Fibroblast of villous mesenchyme (primary cell): ENCODE measurements around the gene C1QL4. TPM values are rescaled to one million over a fixed set of nuclear protein-coding genes. Genes with fewer than 3 reads are reported as not detected.
"Not testable (repeated sequence)": the region's sequence is repeated elsewhere in the genome, so short reads cannot be mapped to it uniquely, and the experiment has no call there.

Source experiments
- DNase-seq: peaks from one replicate; pipeline ENCODE4 v3.0.0-alpha.2; 2010; ENCODE audit warnings: low read depth
- H3K4me3 ChIP-seq: 2 replicates; pipeline ENCODE4 v1.5.1; 2011; ENCODE audit warnings: low read depth, mild to moderate bottlenecking, low read length
- CTCF ChIP-seq: IDR thresholded peaks from 2 replicates; pipeline ENCODE4 v1.5.1; 2012; ENCODE audit warnings: low read depth, mild to moderate bottlenecking, low read length; ENCODE audit not compliant: insufficient read depth
- total RNA-seq: library from RNA; depleted of rRNA; stranded (reverse); fragments of >200 nt; gene quantifications from 2 replicates; pipeline ENCODE4 v1.2.3, GENCODE V29; 2012

C1QL4 gene
- total RNA-seq, 1 donor, result not detected

- H3K4me3 ChIP-seq, result no peak overlapping the region
- TF ChIP-seq CTCF, result no peak
- DNase-seq, result no peak
These were observed 9.1 kb downstream of the C1QL4 start for GRCh38 chr12:49327887-49328286.

GRCh38 chr12:49327368-49327767, 9.6 kb downstream of the C1QL4 start:
- no peak for DNase-seq
- no peak for TF ChIP-seq CTCF
- H3K4me3 ChIP-seq, result no peak overlapping the region

GRCh38 chr12:49325606-49326005, 11.4 kb downstream of the C1QL4 start:
- DNase-seq, result no peak
- no peak overlapping the region for H3K4me3 ChIP-seq
- no peak for TF ChIP-seq CTCF

GRCh38 chr12:49323524-49324097, 13.4 kb downstream of the C1QL4 start:
- no peak for DNase-seq
- peak overlapping the region; percentile 84 for H3K4me3 ChIP-seq
- TF ChIP-seq CTCF, result no peak

GRCh38 chr12:49322708-49323523, 14.1 kb downstream of the C1QL4 start, which contains the start of gene TROAP:
TROAP (plus strand) TSS chr12:49323255; CDS start chr12:49323609, 354 bp downstream.
- H3K4me3 ChIP-seq, result peak within 1 kb of the TSS; percentile 84
- no peak for TF ChIP-seq CTCF
- DNase-seq, result peak; percentile 98

GRCh38 chr12:49322367-49322707, 14.7 kb downstream of the C1QL4 start:
- peak overlapping the region; percentile 84 for H3K4me3 ChIP-seq
- no peak for TF ChIP-seq CTCF
- no peak for DNase-seq

- not testable (repeated sequence) for DNase-seq
These were observed 16.4 kb downstream of the C1QL4 start for GRCh38 chr12:49320411-49321103.

GRCh38 chr12:49317118-49317517, 19.9 kb downstream of the C1QL4 start:
- not testable (repeated sequence) for DNase-seq, H3K4me3 ChIP-seq

More at GRCh38 chr12:49320411-49321103, 16.4 kb downstream of the C1QL4 start:
- not testable (repeated sequence) for H3K4me3 ChIP-seq
